ENCODE results near the gene METTL4. TPM values are rescaled to one million over a fixed set of nuclear protein-coding genes. Genes with fewer than 3 reads are reported as not detected.

METTL4 gene
- total and polyA plus RNA-seq, 3 experiments from 2014 or later = 14.4 to 22.8 (median 21.4) TPM

DNA sequence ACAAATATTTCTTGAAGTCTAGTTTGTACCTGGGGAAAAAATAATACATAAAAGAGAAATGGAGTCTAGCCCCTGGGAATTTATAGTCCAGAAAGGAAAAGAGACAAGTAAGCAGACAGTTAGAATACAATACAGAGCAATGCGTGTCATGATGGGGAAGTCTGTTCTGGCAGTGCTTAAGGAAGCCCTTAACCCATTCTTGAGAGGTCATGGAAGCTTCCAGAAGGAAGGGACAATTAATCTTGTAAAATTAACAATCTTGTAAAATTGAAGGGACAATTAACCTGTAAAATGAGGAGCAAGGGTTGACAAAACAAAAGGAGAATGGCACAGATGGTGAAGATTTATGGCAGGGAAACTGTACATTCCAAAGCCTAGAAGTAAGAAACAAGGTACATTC, 66.7 kb downstream of the METTL4 start:
- POLR2A ChIA-PET = no interaction called here
- no peak overlapping the region for H3K27ac Mint-ChIP-seq
- CTCF ChIA-PET = no interaction called here

DNA sequence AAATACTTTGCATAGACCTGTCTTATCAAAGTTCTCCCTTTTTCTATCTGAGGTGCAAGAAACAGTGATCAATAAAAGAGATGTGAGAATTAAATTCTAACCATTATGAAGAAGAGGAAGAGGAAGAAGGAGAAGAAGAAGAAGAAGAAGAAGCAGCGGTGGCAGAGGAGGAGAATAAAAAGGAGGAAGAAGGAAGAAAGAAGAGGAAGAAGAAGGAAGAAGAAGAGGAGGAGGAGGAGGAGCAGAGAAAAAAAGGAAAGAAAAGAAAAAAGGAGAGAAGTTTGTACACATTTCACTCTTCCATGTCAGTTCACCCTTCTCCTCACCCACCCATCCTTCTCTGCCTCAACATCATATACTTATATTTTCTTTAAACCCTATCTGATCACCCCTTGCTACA, 68.4 kb downstream of the METTL4 start:
- no peaks in the 10 kb centered on the region for H3K4me1 Mint-ChIP-seq
- H3K27ac Mint-ChIP-seq = peak overlapping the region in 1 of 8 donors; percentile 4
- POLR2A ChIA-PET = no interaction called here
- DNase-seq = no peak
- CTCF ChIA-PET = no interaction called here
- no peak overlapping the region for H3K4me3 ChIP-seq (ENCODE audit: low read length)
- H3K36me3 Mint-ChIP-seq = peaks cover 0 to 9% (median 2%) of the 10 kb centered on the region in 3 donors
- H3K27ac ChIP-seq (ENCODE audit: low read depth, low read length) = no peak overlapping the region
- H3K27me3 Mint-ChIP-seq = peaks cover 2 to 6% of the 10 kb centered on the region in 2 donors
- no peaks in the 10 kb centered on the region for H3K4me1 ChIP-seq (ENCODE audit: insufficient read depth, low read length)
- H3K9me3 ChIP-seq (ENCODE audit: low read length) = no peaks in the 10 kb centered on the region
- H3K4me3 Mint-ChIP-seq = no peak overlapping the region
- H3K27me3 ChIP-seq (ENCODE audit: insufficient read depth, low read length, poor library complexity, severe bottlenecking) = no peaks in the 10 kb centered on the region
- no peaks in the 10 kb centered on the region for H3K9me3 Mint-ChIP-seq
- H3K36me3 ChIP-seq (ENCODE audit: insufficient read depth, low read length) = no peaks in the 10 kb centered on the region

More for the DNA sequence above, 66.7 kb downstream of the METTL4 start:
- DNase-seq = no peak
- Mint-ChIP-seq H3K4me1 (no peaks in the 10 kb centered on the region), H3K36me3 (peaks cover 0 to 9% (median 2%) of the 10 kb centered on the region in 3 donors), H3K4me3 (no peak overlapping the region), H3K9me3 (no peaks in the 10 kb centered on the region), H3K27me3 (peaks cover 0 to 2% of the 10 kb centered on the region in 2 donors)
- Histone ChIP-seq H3K27me3 (ENCODE audit: insufficient read depth, low read length, poor library complexity, severe bottlenecking) (no peaks in the 10 kb centered on the region), H3K4me1 (ENCODE audit: insufficient read depth, low read length) (no peaks in the 10 kb centered on the region), H3K36me3 (ENCODE audit: insufficient read depth, low read length) (no peaks in the 10 kb centered on the region), H3K27ac (ENCODE audit: low read depth, low read length) (no peak overlapping the region), H3K9me3 (ENCODE audit: low read length) (no peaks in the 10 kb centered on the region), H3K4me3 (ENCODE audit: low read length) (no peak overlapping the region)

DNA sequence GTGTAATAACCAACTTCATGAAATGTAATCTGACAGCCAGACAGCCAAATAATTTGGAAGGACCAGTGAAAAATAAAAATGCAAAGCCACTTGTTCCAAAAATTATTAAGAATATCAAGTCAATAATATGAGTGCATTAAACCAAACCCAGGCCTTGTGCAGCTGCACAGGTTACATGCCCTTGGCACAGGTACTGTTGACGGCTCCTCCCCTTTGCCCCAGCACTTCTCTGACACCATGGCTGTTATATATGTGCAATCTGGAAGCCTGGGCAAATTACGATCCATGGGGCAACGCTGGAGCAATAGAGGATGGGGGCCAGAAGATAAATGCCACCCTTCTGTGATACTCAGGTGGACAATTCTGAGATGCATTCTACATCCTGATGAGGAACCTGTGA, 68.9 kb downstream of the METTL4 start:
- H3K27me3 Mint-ChIP-seq = peaks cover 2 to 6% of the 10 kb centered on the region in 2 donors
- Histone ChIP-seq H3K9me3 (ENCODE audit: low read length) (no peaks in the 10 kb centered on the region), H3K4me3 (ENCODE audit: low read length) (no peak overlapping the region), H3K27ac (ENCODE audit: low read depth, low read length) (no peak overlapping the region), H3K36me3 (ENCODE audit: insufficient read depth, low read length) (no peaks in the 10 kb centered on the region), H3K27me3 (ENCODE audit: insufficient read depth, low read length, poor library complexity, severe bottlenecking) (no peaks in the 10 kb centered on the region), H3K4me1 (ENCODE audit: insufficient read depth, low read length) (no peaks in the 10 kb centered on the region)
- CTCF ChIA-PET = no interaction called here
- no peak overlapping the region for H3K4me3 Mint-ChIP-seq
- H3K36me3 Mint-ChIP-seq = peaks cover 0 to 9% (median 2%) of the 10 kb centered on the region in 3 donors
- H3K4me1 Mint-ChIP-seq = no peaks in the 10 kb centered on the region
- H3K27ac Mint-ChIP-seq = no peak overlapping the region
- DNase-seq = no peak
- POLR2A ChIA-PET = no interaction called here
- no peaks in the 10 kb centered on the region for H3K9me3 Mint-ChIP-seq

DNA sequence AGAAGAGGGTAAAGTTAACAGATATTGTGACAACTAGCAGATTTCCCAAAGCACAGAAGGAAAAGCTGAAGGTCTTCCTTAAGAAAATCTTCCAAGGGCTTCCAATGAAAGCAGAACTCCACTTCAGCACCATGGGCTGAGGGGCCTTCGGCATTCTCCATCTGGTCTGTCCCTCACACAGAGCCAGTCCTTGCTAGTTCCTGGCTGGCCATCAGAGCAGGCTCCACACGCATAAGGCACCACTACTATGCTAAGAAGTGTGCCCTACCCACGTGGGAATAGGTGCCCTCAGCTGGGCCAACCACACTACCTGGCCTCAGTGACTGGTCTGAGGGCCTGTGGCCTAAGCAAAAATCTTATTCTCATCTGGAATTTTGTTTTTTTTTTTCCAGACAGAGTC, 73.5 kb downstream of the METTL4 start:
- no peaks in the 10 kb centered on the region for H3K9me3 ChIP-seq (ENCODE audit: low read length)
- no peak for DNase-seq
- H3K4me1 ChIP-seq (ENCODE audit: insufficient read depth, low read length) = no peaks in the 10 kb centered on the region
- no peaks in the 10 kb centered on the region for H3K36me3 Mint-ChIP-seq
- H3K27ac Mint-ChIP-seq = no peak overlapping the region
- no peak overlapping the region for H3K27ac ChIP-seq (ENCODE audit: low read depth, low read length)
- no peaks in the 10 kb centered on the region for H3K4me1 Mint-ChIP-seq
- H3K9me3 Mint-ChIP-seq = no peaks in the 10 kb centered on the region
- CTCF ChIA-PET = no interaction called here
- no peak overlapping the region for H3K4me3 ChIP-seq (ENCODE audit: low read length)
- no peak overlapping the region for H3K4me3 Mint-ChIP-seq
- peaks cover 0 to 10% of the 10 kb centered on the region in 2 donors for H3K27me3 Mint-ChIP-seq
- no peaks in the 10 kb centered on the region for H3K36me3 ChIP-seq (ENCODE audit: insufficient read depth, low read length)
- no peaks in the 10 kb centered on the region for H3K27me3 ChIP-seq (ENCODE audit: insufficient read depth, low read length, poor library complexity, severe bottlenecking)
- POLR2A ChIA-PET = no interaction called here

DNA sequence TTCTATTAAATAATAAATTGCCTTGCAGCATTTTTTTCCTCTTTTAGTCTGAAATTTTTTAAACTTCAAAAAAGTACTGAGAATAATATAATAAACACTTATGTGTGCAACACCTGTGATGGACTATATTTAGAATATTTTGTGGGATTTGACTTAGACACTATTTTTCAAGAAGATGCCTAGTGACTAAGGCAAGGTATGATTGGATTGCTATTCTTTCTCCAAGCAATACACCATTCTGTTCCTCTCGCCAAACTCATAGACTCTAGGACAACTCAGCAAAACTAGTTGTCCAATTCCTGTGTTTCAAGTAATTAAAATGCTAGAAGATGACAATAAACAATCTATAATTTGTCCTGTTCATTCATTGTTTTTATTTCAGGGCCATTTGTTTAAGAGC, 75.9 kb downstream of the METTL4 start:
- Histone ChIP-seq H3K4me3 (ENCODE audit: low read length) (no peak overlapping the region), H3K27me3 (ENCODE audit: insufficient read depth, low read length, poor library complexity, severe bottlenecking) (no peaks in the 10 kb centered on the region), H3K9me3 (ENCODE audit: low read length) (no peaks in the 10 kb centered on the region), H3K4me1 (ENCODE audit: insufficient read depth, low read length) (no peaks in the 10 kb centered on the region), H3K36me3 (ENCODE audit: insufficient read depth, low read length) (no peaks in the 10 kb centered on the region), H3K27ac (ENCODE audit: low read depth, low read length) (no peak overlapping the region)
- no peaks in the 10 kb centered on the region for H3K4me1 Mint-ChIP-seq
- no peaks in the 10 kb centered on the region for H3K36me3 Mint-ChIP-seq
- H3K27ac Mint-ChIP-seq = no peak overlapping the region
- ChIA-PET POLR2A (no interaction called here), CTCF (no interaction called here)
- H3K9me3 Mint-ChIP-seq = no peaks in the 10 kb centered on the region
- no peak for DNase-seq
- H3K27me3 Mint-ChIP-seq = peaks cover 0 to 14% of the 10 kb centered on the region in 2 donors
- H3K4me3 Mint-ChIP-seq = no peak overlapping the region

DNA sequence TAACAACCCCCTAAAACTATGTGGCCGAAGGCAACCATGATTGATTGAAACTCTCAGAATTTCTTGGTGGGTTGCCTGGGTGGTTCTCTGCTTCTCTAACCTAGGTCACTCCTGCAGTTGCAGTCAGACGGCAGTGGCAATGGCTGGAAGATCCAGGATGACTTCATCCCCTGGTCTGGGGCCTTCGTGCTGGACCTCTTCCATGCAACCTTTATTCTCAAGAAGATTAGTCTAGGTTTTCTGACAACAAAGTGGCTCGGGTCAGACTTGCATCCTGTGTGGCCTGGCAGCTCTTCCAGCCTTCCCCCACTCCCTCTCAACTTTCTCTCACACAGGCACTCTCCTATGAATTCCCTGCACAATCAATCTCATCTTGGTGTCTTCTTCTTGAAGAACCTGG, 76.4 kb downstream of the METTL4 start:
- Mint-ChIP-seq H3K27me3 (peaks cover 2 to 19% of the 10 kb centered on the region in 2 donors), H3K27ac (no peak overlapping the region), H3K4me3 (no peak overlapping the region), H3K9me3 (no peaks in the 10 kb centered on the region), H3K4me1 (no peaks in the 10 kb centered on the region), H3K36me3 (no peaks in the 10 kb centered on the region)
- no peak overlapping the region for H3K27ac ChIP-seq (ENCODE audit: low read depth, low read length)
- CTCF ChIA-PET = no interaction called here
- H3K4me3 ChIP-seq (ENCODE audit: low read length) = no peak overlapping the region
- H3K4me1 ChIP-seq (ENCODE audit: insufficient read depth, low read length) = no peaks in the 10 kb centered on the region
- no peaks in the 10 kb centered on the region for H3K27me3 ChIP-seq (ENCODE audit: insufficient read depth, low read length, poor library complexity, severe bottlenecking)
- no peaks in the 10 kb centered on the region for H3K36me3 ChIP-seq (ENCODE audit: insufficient read depth, low read length)
- POLR2A ChIA-PET = no interaction called here
- no peaks in the 10 kb centered on the region for H3K9me3 ChIP-seq (ENCODE audit: low read length)
- no peak for DNase-seq

Other genes with a start within 250 kb of the METTL4 start
- gene NDC80, start 52 bp upstream of the METTL4 start, total RNA-seq = 10 to 100 TPM; 41.6 to 44.4 TPM
- 5.4 TPM for gene NDC80, start 52 bp upstream of the METTL4 start, polyA plus RNA-seq
- gene SMCHD1, start 84.2 kb upstream of the METTL4 start, total RNA-seq = 10 to 100 TPM; 89.5 to 93.7 TPM
- 42.9 TPM for gene SMCHD1, start 84.2 kb upstream of the METTL4 start, polyA plus RNA-seq

Data from CD8-positive, alpha-beta memory T cell (primary cell).